D721Med (cell line): ENCODE measurements around the gene CAMK1D.

ENCODE experiments used
- DNase-seq: peaks from one replicate; pipeline ENCODE4 v3.0.0; 2011; ENCODE audit warnings: low spot score; ENCODE audit not compliant: insufficient read length
- FAIRE-seq: peaks from 2 replicates; lab custom pipeline; 2011; peaks lifted over from hg19 to GRCh38; lab: Jason Lieb, UNC
- CTCF ChIP-seq: IDR thresholded peaks from 2 replicates; pipeline ENCODE4 v1.5.1; 2012; ENCODE audit warnings: mild to moderate bottlenecking, control low read depth; ENCODE audit not compliant: insufficient read depth; ENCODE audit errors: missing control alignments

CAMK1D gene

DNA sequence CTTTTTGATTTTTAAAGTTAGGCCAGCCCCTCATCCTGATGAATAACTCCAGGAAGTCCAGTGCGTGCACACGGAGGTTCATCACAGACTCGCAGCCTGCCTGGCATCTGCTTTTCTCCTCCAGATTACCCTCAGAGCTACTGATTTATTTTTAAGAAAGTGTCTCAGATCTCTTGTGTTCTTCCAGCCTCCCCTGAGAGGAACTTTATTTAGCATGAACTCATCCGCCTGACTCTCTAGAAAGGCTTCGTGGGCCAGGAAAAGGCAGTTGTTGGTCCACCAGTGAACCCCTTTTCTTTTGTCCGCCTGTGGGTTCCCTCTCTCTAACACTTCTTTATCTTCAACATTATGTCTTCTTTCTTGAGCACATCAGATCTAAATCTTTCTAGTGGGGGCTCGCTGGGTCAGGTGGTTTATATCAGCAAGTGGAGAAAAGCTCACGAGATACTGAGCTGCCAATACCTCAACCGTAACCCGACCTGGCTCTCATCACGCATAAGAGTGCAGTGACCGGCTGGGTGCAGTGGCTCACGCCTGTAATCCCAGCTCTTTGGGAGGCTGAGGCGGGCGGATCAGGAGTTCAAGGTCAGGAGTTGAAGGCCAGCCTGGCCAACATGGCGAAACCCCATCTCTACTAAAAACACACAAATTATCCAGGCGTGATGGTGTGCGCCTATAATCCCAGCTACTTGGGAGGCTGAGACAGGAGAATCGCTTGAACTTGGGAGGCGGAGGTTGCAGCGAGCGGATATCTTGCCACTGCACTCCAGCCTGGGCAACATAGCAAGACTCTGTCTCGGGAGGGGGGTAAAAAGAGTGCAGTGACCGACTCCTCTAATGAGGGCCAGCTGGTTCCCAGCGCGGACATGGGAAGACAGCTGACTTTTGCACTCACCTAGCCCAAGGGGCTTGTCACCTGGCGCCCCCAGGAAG lies 489.9 kb downstream of the CAMK1D start:
- DNase-seq: no peak
- no peak for FAIRE-seq
- no peak for TF ChIP-seq CTCF

DNA sequence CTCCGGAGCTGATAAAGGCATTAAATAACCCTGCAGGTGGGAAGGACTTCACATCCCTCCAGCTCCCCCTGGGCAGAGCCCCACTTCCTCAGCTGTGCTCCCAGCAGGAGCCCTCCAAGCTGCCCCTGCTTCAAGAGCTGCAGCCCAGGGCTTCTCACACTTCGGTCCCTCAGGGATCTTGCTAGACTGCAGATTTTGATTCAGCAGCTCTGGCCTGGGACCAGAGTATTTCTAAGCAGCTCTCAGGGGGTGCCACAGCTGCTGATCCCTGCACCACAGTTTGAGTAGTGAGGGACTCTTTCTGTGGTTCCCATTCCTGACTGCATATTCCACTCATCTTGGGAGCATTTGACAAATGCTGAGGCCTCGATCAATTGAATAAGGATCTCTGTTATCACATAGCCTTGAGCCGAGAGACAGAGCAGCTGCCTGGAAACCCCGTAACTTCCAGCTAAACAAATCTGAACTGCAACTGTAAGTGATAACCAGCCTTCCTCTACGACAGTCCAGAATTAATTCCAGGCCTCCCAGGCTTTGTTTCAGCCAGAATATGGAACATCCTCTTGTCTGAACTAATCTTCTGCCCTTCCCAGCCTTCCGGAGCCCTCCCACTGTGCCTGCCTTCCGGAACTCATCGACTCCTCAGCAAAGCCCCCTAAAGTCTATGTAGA lies 490.7 kb downstream of the CAMK1D start:
- DNase-seq: no peak
- no peak for FAIRE-seq
- TF ChIP-seq CTCF: no peak

DNA sequence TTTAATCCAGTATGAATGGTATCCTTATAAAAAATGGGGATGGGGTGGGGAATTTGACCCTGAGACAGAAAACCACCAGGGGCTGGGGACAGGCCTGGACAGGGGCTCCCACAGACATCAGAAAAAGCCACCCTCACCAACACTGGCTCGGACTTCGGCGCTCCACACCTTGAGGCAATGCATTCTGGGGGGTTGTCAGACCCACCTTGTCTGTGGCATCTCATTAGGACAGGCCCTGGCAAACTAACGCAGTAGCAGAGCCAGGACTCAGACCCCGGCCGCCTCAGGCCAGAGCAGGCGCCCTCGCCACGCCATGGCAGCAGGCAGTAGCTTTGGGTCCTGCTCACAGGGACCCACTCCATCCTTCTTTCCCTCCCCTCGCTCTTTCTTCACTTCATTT lies 492.1 kb downstream of the CAMK1D start:
- no peak for TF ChIP-seq CTCF
- FAIRE-seq: no peak

DNA sequence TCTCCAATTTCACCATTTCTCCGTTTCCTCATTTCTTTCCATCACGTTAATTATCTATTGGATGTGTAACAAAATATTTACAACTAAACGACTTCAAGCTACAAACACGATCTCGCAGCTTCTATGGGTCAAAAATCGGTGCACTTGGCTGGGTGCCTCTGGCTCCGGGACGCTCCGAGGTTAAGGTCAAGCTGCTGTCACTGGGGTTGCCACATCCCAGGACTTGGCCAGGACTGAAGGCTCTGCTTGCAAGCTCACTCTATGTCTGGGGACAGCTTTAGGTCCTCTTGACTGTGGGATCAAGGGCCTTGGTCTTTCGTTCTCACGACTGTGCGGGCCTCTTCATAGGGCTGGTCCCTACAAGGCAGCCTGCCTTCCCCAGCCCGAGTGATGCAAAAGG lies 492.5 kb downstream of the CAMK1D start:
- no peak for TF ChIP-seq CTCF
- FAIRE-seq (no peak), DNase-seq (no peak)

More for the DNA sequence above, 492.1 kb downstream of the CAMK1D start:
- no peak for DNase-seq

DNA sequence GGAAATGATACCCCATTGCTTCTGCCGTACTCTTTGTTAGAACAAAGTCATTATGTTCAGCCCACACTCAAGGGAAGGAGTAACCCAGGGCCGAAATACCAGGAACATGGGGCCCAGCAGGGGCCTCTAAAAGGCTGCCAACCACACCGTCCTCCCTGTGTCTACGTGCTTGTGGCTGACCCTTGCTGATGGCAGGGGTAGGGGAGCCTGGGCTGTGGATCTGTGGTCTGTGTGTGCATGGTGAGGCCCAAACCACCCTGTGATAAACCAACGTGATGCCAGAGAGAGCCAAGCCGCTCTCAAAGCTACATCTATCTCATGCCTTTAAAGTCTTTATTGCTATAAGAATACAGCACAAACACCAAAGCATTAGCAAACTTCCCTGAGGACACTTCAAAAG lies 493.0 kb downstream of the CAMK1D start:
- TF ChIP-seq CTCF: no peak
- FAIRE-seq (no peak), DNase-seq (no peak)

GRCh38 chr10:12843296-12843945 lies 494.1 kb downstream of the CAMK1D start:
- no peak for DNase-seq
- FAIRE-seq: no peak
- TF ChIP-seq CTCF: no peak
